Umbilical cord (tissue), 2 donors: ENCODE measurements around the gene TMEM198. TPM values are rescaled to one million over a fixed set of nuclear protein-coding genes. Genes with fewer than 3 reads are reported as not detected.
A peak's percentile ranks its signal among the peaks of the same experiment; 100 is the strongest.

ENCODE experiments used
- DNase-seq: peaks from one replicate; pipeline ENCODE4 v3.0.0-alpha.2; 2015; ENCODE audit warnings: low spot score
- total RNA-seq: library from RNA; depleted of rRNA; stranded (reverse); fragments of >200 nt; gene quantifications from one replicate; pipeline ENCODE4 v1.2.3, GENCODE V29; 2014; ENCODE audit warnings: low replicate concordance; ENCODE audit not compliant: insufficient read depth

The TMEM198 gene
- total RNA-seq, 1 donor from 2014 or later: 2.2 TPM

- DNase-seq: peak; percentile 68
These were observed 34.7 kb upstream of the TMEM198 start for GRCh38 chr2:219508971-219509779.

- peak; percentile 91 for DNase-seq
These were observed 33.9 kb upstream of the TMEM198 start for GRCh38 chr2:219509780-219510511.

DNA sequence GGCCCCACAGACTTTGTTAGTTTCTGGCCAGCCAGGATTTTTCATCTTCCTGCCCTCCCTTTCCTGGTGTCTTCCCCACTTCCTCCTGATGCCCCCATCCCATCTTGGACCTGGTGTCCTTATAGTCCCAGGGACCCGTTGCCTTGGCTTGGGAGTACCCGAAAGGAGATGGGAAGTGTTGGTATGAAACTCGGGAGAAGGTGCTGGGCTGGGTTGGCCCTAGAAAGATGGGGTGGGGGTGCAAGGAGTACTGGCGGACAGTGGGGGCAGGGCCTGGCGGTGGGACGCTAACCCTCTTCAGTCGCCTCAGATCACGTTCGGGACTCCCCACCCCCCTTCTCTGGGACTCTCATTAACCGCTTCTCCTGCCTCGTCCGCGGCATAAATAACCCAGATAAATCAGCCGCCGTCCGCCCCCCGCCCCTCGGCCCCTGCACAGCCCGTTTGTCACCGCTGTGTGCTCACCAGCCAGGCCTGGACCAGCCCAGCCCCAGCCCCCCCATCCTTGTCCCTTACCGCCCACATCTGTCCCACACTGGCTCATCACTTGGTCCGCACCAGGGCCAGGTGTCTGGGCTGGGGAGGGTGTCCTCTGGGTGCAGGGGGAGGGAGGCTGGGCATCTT, 33.2 kb upstream of the TMEM198 start:
- no peak for DNase-seq

GRCh38 chr2:219511547-219512325, 32.1 kb upstream of the TMEM198 start:
- DNase-seq: no peak

DNA sequence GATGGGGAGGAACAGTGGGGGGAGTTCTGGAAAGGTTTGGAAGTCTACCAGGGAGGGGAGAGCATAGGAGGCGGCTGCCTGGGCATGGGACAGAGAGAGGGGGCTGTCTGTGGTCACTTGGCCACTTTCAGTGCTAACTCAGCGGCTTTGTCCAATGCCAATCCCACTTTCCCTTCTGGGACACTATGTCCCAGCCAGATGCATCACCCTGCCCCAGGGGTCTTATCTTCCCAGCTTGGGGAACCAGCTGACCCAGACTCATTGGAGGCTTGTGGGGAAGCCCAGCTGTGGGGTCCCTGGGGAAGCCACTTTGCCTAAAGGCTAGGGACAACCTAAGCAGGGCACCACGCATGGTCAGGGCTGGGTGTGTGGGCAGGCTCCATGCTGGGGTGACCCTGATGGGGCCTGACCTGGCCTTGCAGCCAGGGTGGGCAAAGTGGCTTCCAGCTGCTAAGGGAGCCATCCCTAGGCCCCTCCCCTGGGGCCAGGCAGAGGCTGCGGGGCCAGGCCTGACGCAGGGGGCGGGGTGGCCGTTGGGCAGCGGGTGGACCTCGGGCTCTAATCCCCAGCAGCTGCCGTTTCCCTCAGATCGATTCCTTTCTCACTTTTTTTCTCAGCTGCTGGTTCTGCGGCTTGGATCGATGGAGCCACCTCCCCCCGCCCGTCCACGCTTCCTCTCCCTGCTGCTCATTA, 31.2 kb upstream of the TMEM198 start:
- DNase-seq: no peak

DNA sequence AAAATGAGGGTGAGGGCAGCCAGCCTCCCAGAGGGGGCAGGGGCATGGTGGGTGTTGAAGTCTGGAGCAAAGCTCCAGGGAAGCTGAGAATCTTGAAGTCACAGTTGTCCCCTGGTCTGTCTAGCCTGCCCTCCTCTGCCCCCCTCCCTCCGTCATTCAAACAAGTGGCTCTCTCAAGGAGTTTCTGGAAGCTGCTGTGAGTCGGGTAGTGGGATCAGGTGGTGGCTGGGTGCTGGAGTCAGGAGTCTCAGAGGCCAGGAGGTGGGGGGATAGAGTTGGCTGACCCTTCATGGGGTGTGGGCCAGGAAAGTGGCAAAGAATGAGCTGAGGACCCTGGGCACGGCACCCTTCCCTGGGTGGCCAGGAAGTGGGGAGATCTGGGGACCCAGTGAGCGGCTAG, 30.0 kb upstream of the TMEM198 start:
- DNase-seq: no peak

DNA sequence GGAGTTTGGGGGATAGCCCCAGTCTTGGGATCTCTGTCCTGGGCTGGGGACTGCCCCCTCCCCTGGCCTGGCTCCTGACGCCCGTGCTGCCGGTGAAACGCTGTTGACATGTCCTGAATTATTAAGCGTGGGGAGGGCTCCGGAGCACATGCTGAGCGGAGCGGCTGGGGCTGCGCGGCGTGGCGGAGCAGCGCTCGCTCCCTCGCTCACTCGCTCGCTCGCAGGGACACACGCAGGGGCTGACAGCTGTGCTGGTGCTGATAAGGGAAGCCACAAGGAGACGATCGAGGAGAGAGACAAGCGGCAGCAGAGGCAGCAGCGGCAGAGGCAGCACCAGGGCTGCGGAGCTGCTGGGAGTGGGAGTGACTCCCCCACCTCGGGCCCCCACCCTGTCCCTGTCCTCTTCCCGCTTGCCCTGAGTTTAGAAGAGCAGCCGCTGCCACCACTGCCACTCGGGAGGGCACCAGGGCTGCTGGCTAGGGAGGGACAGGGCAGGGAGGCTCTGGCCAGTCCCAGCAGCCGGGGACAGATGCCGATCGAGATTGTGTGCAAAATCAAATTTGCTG, 29.5 kb upstream of the TMEM198 start, which contains the start of gene ASIC4:
TSS of gene ASIC4 (plus strand) at position 287 of the 566 bp plus-strand sequence. CDS start at position 530, 243 bp downstream.
- DNase-seq: no peak

DNA sequence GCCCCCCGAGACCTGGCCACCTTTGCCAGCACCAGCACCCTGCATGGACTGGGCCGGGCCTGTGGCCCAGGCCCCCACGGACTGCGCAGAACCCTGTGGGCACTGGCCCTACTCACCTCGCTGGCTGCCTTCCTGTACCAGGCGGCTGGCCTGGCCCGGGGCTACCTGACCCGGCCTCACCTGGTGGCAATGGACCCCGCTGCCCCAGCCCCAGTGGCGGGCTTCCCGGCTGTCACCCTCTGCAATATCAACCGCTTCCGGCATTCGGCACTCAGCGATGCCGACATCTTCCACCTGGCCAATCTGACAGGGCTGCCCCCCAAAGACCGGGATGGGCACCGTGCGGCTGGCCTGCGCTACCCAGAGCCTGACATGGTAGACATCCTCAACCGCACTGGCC, 29.0 kb upstream of the TMEM198 start:
- DNase-seq: no peak

GRCh38 chr2:219515874-219516629, 27.8 kb upstream of the TMEM198 start:
- DNase-seq: no peak

GRCh38 chr2:219516888-219517287, 26.9 kb upstream of the TMEM198 start:
- DNase-seq: no peak

DNA sequence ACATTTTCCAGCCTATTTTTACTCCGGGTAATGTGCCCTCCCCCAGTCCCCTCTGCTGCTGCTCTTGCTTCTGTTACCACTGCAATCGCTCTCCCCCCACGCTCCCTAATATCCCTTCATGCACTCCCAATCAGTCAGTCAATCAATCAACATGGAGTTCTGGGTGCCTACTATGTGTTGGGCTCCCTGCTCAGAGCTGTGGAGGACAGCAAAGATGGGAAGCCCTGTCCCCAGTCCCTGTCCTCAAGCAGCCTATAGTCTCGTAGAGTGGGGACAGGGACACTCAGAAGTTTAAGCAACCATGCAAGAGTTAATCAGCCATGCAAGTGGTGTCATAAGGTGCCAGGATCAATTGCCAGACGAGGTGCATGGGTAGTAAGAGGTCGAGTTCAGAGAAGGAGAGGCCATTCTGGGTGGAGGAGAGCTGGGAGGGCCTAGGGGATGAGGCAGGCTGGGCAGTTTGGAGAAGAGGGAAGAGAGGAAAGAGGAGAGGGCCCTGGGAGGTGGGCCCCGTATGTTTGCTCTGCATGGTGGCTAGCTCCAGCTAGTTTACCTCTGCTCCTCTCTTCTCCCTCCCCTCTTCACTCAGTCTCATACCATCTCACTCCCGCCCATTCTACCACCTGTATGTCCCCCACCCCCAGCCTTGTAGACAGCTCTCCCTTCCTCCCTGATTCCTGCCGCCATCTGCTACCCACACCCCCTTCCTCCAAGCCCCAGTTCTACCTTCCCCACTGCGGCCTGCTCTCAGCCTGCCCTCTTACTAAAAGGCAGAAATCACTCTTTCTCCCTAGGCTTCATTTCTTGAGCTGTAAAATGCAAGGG, 25.7 kb upstream of the TMEM198 start:
- no peak for DNase-seq

DNA sequence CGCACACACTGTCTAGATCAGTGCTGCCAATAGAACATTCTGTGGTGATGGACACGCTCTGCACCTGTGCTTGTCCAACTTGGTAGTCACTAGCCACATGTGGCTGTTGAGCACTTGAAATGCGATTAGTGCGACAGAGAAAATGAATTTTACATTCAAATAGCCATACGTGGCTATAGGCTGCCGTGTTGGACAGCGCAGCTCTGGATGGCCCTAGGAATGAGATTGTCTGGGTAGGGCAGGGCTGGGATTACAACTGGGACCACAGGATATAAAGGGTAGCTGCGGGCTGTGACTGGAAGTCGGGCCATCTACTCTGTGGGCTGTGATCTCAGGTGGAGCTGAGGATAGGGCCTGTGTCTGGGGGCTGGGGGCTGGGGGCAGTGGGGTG, 24.3 kb upstream of the TMEM198 start:
- no peak for DNase-seq

- no peak for DNase-seq
These were observed 23.7 kb upstream of the TMEM198 start for GRCh38 chr2:219520079-219520478.

DNA sequence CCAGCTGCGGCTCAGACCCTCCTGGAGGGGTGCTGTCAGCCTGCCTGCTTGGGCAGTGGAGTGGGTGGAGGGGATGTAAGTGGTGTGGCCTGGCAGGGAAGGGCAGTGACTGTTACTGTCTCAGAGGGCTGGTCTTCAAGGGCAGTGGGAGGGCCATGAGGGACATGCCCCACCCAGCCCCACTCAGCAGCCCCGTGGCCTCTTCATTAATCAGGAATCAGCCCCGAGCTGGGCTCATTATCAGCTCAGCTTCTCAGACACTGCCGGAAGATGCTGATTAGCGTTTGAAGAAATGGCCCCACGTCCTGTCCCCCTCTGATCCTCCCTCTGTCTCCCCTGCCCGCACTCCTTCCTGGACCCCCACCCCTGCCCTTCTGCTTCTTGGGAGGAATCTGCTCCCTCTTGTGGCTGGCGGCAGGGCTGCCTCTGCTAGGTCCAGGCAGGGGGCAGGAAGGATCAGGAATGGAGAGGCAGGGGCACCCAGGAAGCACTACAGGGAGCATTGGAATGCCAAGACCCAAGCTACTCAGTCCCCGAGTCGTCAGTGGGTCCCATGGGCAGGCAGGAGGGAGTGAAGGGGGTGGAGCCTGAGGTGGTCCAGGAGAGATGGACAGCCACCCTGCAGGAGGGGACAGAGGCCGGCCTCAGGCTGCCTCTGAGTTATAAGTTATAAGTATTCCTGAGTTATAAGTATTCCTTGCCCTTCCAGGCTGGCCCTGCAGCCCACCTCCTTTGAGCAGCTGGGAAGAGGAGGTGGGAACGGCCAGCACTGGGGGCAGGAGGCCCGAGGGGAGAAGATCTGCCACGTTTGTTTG, 22.6 kb upstream of the TMEM198 start:
- DNase-seq: peak; percentile 74

- peak; percentile 84 for DNase-seq
These were observed 21.5 kb upstream of the TMEM198 start for GRCh38 chr2:219522111-219523030.

DNA sequence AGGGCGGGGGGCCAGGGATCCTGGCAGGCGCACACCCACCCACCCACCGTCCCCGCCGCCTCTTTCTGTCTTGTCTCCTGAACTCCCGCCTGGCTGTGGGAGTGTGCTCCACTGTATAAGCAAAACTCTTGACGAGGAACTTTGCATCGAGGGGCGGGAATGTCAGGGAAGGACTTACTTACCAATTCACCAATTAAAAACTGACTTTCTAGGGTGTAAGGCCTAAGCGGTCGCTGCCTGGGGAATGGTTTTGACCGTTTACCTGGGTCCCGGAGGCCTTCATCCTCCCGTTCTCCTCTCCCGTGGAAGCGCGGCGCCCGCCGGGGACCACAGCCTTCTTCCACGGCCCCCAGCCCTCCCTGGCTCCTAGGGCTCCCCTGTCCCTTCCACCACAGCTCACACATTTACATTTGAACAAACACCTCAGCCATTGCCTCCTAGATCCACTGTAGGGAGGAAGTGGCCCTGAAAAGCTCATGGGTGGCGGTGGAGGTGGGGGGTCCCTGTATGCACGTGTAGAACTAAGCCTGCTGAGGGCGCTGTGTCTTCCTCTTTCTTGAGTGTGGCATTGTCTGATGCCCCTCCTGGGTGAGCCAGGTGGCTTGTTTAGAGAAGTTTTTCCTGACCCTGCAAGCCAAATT, 20.7 kb upstream of the TMEM198 start:
- DNase-seq: peak; percentile 63

DNA sequence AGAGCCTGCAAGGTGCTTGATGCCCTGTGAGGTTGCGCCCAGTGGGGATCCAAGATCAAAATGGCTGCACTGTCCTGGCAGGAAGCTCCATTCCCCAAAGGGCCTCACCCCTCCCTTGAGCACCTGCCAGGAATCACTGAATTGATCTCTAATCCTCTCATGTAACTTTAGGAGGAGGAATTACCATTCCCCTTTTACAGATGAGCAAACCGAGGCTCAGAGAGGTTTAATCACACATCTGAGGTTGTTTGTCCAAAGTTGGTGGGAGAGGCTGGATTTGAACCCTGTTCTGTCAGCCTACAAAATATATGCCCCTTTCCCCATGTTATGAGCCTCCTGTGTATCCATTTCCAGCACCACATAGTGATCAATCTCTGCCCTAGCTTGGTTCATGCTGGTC, 19.0 kb upstream of the TMEM198 start:
- DNase-seq: no peak
